Measurements from ENCODE around the gene RIC1. TPM values are rescaled to one million over a fixed set of nuclear protein-coding genes. Genes with fewer than 3 reads are reported as not detected.

Gene RIC1
- polyA plus RNA-seq, 1 of the 3 experiments (the other 2 are of a cell fraction) = 21.9 TPM

DNA sequence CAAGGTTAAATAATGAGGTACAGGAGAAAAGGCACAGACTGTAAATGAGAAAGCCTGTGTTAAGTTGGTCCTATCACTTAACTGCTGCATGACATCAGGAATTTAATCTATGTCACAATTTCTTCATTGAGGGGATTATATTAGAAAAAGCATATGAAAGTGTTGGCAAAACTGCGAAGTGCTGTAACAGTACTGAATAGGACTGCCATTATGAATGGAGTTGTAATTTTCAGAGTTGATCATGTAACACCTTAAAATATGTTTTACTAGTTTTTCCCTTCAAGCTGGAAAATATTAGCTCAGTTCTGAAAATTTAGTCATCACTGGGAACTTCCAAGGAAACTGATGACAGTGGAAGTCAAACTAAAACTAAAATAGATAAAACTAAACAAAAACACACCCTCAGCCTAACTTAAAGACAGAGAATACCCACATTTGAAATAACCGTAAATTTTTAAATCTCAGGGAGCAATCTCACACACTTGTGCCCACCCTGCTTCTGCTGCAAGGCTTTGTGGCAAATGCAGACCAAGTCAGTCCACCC is 158.9 kb downstream of the RIC1 start:
- POLR2A ChIA-PET = no interaction called here
- CTCF ChIA-PET = interaction anchor here (0.6 kb wide), 1 partner anchor 574 kb away, joined by 3 read pairs; no protein-coding TSS in a partner anchor

GRCh38 chr9:5789489-5789888 is 160.6 kb downstream of the RIC1 start:
- H3K9ac ChIP-seq = no peak overlapping the region
- no peaks in the 10 kb centered on the region for H3K27me3 ChIP-seq (ENCODE audit: insufficient read depth)
- H4K20me1 ChIP-seq (ENCODE audit: insufficient read depth) = no peaks in the 10 kb centered on the region
- no peaks in the 10 kb centered on the region for H3K9me2 ChIP-seq
- no peak overlapping the region for H2AFZ ChIP-seq (ENCODE audit: low read depth)
- peaks cover 10% of the 10 kb centered on the region for H3F3A ChIP-seq (replicated peaks; ENCODE audit: insufficient read depth)
- no peak overlapping the region for H3K27ac ChIP-seq (ENCODE audit: low read depth in 2 of 2, low read length in 1 of 2)
- H3K4me2 ChIP-seq = no peak overlapping the region
- peaks cover 21 to 32% of the 10 kb centered on the region in 2 experiments for H3K36me3 ChIP-seq (replicated peaks in 1 of 2; ENCODE audit: control insufficient read depth in 1 of 2, insufficient read depth in 2 of 2, low read length in 1 of 2)
- H3K9me3 ChIP-seq = no peaks in the 10 kb centered on the region
- no peaks in the 10 kb centered on the region for H3K4me1 ChIP-seq (ENCODE audit: control insufficient read depth in 1 of 2, insufficient read depth in 2 of 2, low read depth in 1 of 2, low read length in 1 of 2)
- no peaks in the 10 kb centered on the region for H3K79me2 ChIP-seq (ENCODE audit: insufficient read depth)
- POLR2A ChIA-PET = no interaction called here
- CTCF ChIA-PET = no interaction called here
- no peak overlapping the region for H3K4me3 ChIP-seq (ENCODE audit: low read depth in 2 of 2, low read length in 1 of 2)
- WGBS (ENCODE audit: low lambda C conversion rate) = 100% methylated on average over 3 of the region's 5 CpGs
- DNase-seq = no peak
- TF ChIP-seq EZH2phosphoT487 (IDR thresholded peaks at IDR 0.05; ENCODE audit: borderline replicate concordance, low read depth) (no peak), TCF12 (IDR thresholded peaks at IDR 0.05) (no peak), TAF1 (IDR thresholded peaks at IDR 0.05; ENCODE audit: borderline replicate concordance, low read depth, low read length) (no peak), NFIC (IDR thresholded peaks at IDR 0.05; ENCODE audit: borderline replicate concordance) (no peak), FOXJ3 (CRISPR knock-in tag; IDR thresholded peaks at IDR 0.05) (no peak), USF2 (IDR thresholded peaks at IDR 0.05; ENCODE audit: borderline replicate concordance, low read depth, low read length) (no peak), RCOR1 (IDR thresholded peaks at IDR 0.05; ENCODE audit: low read length) (no peak), RFX5 (IDR thresholded peaks at IDR 0.05; ENCODE audit: low read length) (no peak)
- TF ChIP-seq, protein P1, sequence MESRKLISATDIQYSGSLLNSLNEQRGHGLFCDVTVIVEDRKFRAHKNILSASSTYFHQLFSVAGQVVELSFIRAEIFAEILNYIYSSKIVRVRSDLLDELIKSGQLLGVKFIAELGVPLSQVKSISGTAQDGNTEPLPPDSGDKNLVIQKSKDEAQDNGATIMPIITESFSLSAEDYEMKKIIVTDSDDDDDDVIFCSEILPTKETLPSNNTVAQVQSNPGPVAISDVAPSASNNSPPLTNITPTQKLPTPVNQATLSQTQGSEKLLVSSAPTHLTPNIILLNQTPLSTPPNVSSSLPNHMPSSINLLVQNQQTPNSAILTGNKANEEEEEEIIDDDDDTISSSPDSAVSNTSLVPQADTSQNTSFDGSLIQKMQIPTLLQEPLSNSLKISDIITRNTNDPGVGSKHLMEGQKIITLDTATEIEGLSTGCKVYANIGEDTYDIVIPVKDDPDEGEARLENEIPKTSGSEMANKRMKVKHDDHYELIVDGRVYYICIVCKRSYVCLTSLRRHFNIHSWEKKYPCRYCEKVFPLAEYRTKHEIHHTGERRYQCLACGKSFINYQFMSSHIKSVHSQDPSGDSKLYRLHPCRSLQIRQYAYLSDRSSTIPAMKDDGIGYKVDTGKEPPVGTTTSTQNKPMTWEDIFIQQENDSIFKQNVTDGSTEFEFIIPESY (IDR thresholded peaks at IDR 0.05; ENCODE audit: borderline replicate concordance, low read depth) = no peak
- TF ChIP-seq, protein P2, sequence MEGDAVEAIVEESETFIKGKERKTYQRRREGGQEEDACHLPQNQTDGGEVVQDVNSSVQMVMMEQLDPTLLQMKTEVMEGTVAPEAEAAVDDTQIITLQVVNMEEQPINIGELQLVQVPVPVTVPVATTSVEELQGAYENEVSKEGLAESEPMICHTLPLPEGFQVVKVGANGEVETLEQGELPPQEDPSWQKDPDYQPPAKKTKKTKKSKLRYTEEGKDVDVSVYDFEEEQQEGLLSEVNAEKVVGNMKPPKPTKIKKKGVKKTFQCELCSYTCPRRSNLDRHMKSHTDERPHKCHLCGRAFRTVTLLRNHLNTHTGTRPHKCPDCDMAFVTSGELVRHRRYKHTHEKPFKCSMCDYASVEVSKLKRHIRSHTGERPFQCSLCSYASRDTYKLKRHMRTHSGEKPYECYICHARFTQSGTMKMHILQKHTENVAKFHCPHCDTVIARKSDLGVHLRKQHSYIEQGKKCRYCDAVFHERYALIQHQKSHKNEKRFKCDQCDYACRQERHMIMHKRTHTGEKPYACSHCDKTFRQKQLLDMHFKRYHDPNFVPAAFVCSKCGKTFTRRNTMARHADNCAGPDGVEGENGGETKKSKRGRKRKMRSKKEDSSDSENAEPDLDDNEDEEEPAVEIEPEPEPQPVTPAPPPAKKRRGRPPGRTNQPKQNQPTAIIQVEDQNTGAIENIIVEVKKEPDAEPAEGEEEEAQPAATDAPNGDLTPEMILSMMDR (IDR thresholded peaks at IDR 0.05) = no peak

More for the DNA sequence above, 158.9 kb downstream of the RIC1 start:
- DNase-seq = no peak
- no peak for TF ChIP-seq NRF1 (IDR thresholded peaks at IDR 0.05; ENCODE audit: low read depth, low read length)
- TF ChIP-seq TAF1 (IDR thresholded peaks at IDR 0.05; ENCODE audit: borderline replicate concordance, low read depth, low read length) = no peak
- TF ChIP-seq TEAD4 (IDR thresholded peaks at IDR 0.05; ENCODE audit: borderline replicate concordance, insufficient read depth) = no peak
- TF ChIP-seq, protein P3, sequence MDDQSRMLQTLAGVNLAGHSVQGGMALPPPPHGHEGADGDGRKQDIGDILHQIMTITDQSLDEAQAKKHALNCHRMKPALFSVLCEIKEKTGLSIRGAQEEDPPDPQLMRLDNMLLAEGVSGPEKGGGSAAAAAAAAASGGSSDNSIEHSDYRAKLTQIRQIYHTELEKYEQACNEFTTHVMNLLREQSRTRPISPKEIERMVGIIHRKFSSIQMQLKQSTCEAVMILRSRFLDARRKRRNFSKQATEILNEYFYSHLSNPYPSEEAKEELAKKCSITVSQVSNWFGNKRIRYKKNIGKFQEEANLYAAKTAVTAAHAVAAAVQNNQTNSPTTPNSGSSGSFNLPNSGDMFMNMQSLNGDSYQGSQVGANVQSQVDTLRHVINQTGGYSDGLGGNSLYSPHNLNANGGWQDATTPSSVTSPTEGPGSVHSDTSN (IDR thresholded peaks at IDR 0.05) = no peak
- TF ChIP-seq SMC3 (IDR thresholded peaks at IDR 0.05; ENCODE audit: low read depth, low read length) = no peak
- TF ChIP-seq RAD21 (IDR thresholded peaks at IDR 0.05; ENCODE audit: low read length) = no peak
- no peak for TF ChIP-seq CHD2 (IDR thresholded peaks at IDR 0.05; ENCODE audit: low read length, partially characterized antibody)
- TF ChIP-seq, protein P4, sequence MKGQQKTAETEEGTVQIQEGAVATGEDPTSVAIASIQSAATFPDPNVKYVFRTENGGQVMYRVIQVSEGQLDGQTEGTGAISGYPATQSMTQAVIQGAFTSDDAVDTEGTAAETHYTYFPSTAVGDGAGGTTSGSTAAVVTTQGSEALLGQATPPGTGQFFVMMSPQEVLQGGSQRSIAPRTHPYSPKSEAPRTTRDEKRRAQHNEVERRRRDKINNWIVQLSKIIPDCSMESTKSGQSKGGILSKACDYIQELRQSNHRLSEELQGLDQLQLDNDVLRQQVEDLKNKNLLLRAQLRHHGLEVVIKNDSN (IDR thresholded peaks at IDR 0.05; ENCODE audit: borderline replicate concordance, low read depth) = no peak
- TF ChIP-seq RFX5 (IDR thresholded peaks at IDR 0.05; ENCODE audit: low read length) = no peak
- TF ChIP-seq RXRA (IDR thresholded peaks at IDR 0.05; ENCODE audit: borderline replicate concordance, low read depth) = no peak
- no peak for TF ChIP-seq NFIC (IDR thresholded peaks at IDR 0.05; ENCODE audit: borderline replicate concordance)
- TF ChIP-seq EZH2phosphoT487 (IDR thresholded peaks at IDR 0.05; ENCODE audit: borderline replicate concordance, low read depth) = no peak
- TF ChIP-seq RCOR1 (IDR thresholded peaks at IDR 0.05; ENCODE audit: low read length) = no peak
- TF ChIP-seq POLR2AphosphoS5 (IDR thresholded peaks at IDR 0.05; ENCODE audit: low read depth, low read length) = no peak
- no peak for TF ChIP-seq GATA2 (CRISPR knock-in tag; IDR thresholded peaks at IDR 0.05)
- Histone ChIP-seq H3K79me2 (ENCODE audit: insufficient read depth) (no peaks in the 10 kb centered on the region), H3K9ac (no peak overlapping the region), H3K4me3 (ENCODE audit: low read depth in 2 of 2, low read length in 1 of 2) (no peak overlapping the region), H3K4me2 (no peak overlapping the region), H3K36me3 (replicated peaks in 1 of 2; ENCODE audit: control insufficient read depth in 1 of 2, insufficient read depth in 2 of 2, low read length in 1 of 2) (peaks cover 21 to 33% of the 10 kb centered on the region in 2 experiments), H4K20me1 (ENCODE audit: insufficient read depth) (no peaks in the 10 kb centered on the region), H3K27ac (ENCODE audit: low read depth in 2 of 2, low read length in 1 of 2) (no peak overlapping the region), H3K4me1 (ENCODE audit: control insufficient read depth in 1 of 2, insufficient read depth in 2 of 2, low read depth in 1 of 2, low read length in 1 of 2) (no peaks in the 10 kb centered on the region), H2AFZ (ENCODE audit: low read depth) (no peak overlapping the region), H3F3A (replicated peaks; ENCODE audit: insufficient read depth) (peaks cover 10% of the 10 kb centered on the region), H3K27me3 (ENCODE audit: insufficient read depth) (no peaks in the 10 kb centered on the region), H3K9me2 (no peaks in the 10 kb centered on the region), H3K9me3 (no peaks in the 10 kb centered on the region)
- WGBS (ENCODE audit: low lambda C conversion rate) = 100% methylated on average over 2 of the region's 2 CpGs

Data from SK-N-SH (cell line).